SK-N-SH treated with all-trans-retinoic acid at 6 μM for 48 hours (cell line): ENCODE data around the gene TTBK1.
A peak's percentile ranks its signal among the peaks of the same experiment; 100 is the strongest.

Experiments
- ATAC-seq: fragments of 200-7000 bp; cut with Tn5 transposase; 3 replicates; pipeline ENCODE4 v1.9.1; 2020; ENCODE audit warnings: mild to moderate bottlenecking, moderate library complexity
- BACH2 ChIP-seq: fragments of 250-450 bp; sonication (Bioruptor Pico); IDR thresholded peaks from 2 replicates; pipeline ENCODE4 v1.9.0; 2021; ENCODE audit warnings: mild to moderate bottlenecking, borderline replicate concordance
- CREB5 ChIP-seq: fragments of 250-450 bp; sonication (Bioruptor Pico); IDR thresholded peaks from 2 replicates; pipeline ENCODE4 v1.5.1; 2020; ENCODE audit warnings: low read depth, mild to moderate bottlenecking, moderate library complexity
- CSRNP3 ChIP-seq: fragments of 250-450 bp; sonication (Bioruptor Pico); IDR thresholded peaks from 2 replicates; pipeline ENCODE4 v1.5.1; 2021; ENCODE audit warnings: mild to moderate bottlenecking, moderate library complexity
- ESRRG ChIP-seq: fragments of 250-450 bp; sonication (Bioruptor Pico); IDR thresholded peaks from 2 replicates; pipeline ENCODE4 v1.6.1; 2021; ENCODE audit warnings: mild to moderate bottlenecking
- GLIS3 ChIP-seq: fragments of 250-450 bp; sonication (Bioruptor Pico); IDR thresholded peaks from 2 replicates; pipeline ENCODE4 v1.5.0; 2020; ENCODE audit warnings: mild to moderate bottlenecking, moderate library complexity
- ISL1 ChIP-seq: fragments of 250-450 bp; sonication (Bioruptor Pico); IDR thresholded peaks from 2 replicates; pipeline ENCODE4 v2.1.2; 2022; ENCODE audit warnings: mild to moderate bottlenecking, moderate library complexity
- OSR1 ChIP-seq: fragments of 250-450 bp; sonication (Bioruptor Pico); IDR thresholded peaks from 2 replicates; pipeline ENCODE4 v1.8.0; 2022; ENCODE audit warnings: moderate library complexity, mild to moderate bottlenecking, inconsistent platforms
- PATZ1 ChIP-seq: fragments of 250-450 bp; sonication (Bioruptor Pico); IDR thresholded peaks from 2 replicates; pipeline ENCODE4 v1.8.0; 2020; ENCODE audit warnings: mild to moderate bottlenecking, moderate library complexity, borderline replicate concordance
- PPARA ChIP-seq: fragments of 250-450 bp; sonication (Bioruptor Pico); IDR thresholded peaks from 2 replicates; pipeline ENCODE4 v1.5.0; 2020; ENCODE audit warnings: mild to moderate bottlenecking, borderline replicate concordance
- RARB ChIP-seq: fragments of 250-450 bp; sonication (Bioruptor Pico); IDR thresholded peaks from 2 replicates; pipeline ENCODE4 v1.8.0; 2021; ENCODE audit warnings: mild to moderate bottlenecking, moderate library complexity
- SNAI2 ChIP-seq: fragments of 250-450 bp; sonication (Bioruptor Pico); IDR thresholded peaks from 2 replicates; pipeline ENCODE4 v1.5.0; 2020; ENCODE audit warnings: mild to moderate bottlenecking, moderate library complexity
- TCF4 ChIP-seq: fragments of 250-450 bp; sonication (Bioruptor Pico); IDR thresholded peaks from 2 replicates; pipeline ENCODE4 v1.8.0; 2021; ENCODE audit warnings: mild to moderate bottlenecking, moderate library complexity, borderline replicate concordance
- TOX ChIP-seq: fragments of 250-450 bp; sonication (Bioruptor Pico); IDR thresholded peaks from 2 replicates; pipeline ENCODE4 v1.8.0; 2021; ENCODE audit warnings: mild to moderate bottlenecking, moderate library complexity, borderline replicate concordance
- TSHZ2 ChIP-seq: fragments of 250-450 bp; sonication (Bioruptor Pico); IDR thresholded peaks from 2 replicates; pipeline ENCODE4 v1.5.0; 2020; ENCODE audit warnings: mild to moderate bottlenecking, moderate library complexity
- ZFP30 ChIP-seq: fragments of 450-650 bp; formaldehyde crosslinking; IDR thresholded peaks from 2 replicates; pipeline ENCODE4 v1.5.0; 2022; ENCODE audit warnings: mild to moderate bottlenecking, moderate library complexity
- ZNF565 ChIP-seq: fragments of 450-650 bp; formaldehyde crosslinking; conservative IDR thresholded peaks from 2 replicates; pipeline ENCODE4 v1.5.0; 2020; ENCODE audit warnings: low read depth, mild to moderate bottlenecking, moderate library complexity
- ZNF70 ChIP-seq: fragments of 450-650 bp; formaldehyde crosslinking; IDR thresholded peaks from 2 replicates; pipeline ENCODE4 v1.5.0; 2020; ENCODE audit warnings: mild to moderate bottlenecking, moderate library complexity
- ZNF8 ChIP-seq: fragments of 450-650 bp; formaldehyde crosslinking; IDR thresholded peaks from 2 replicates; pipeline ENCODE4 v1.5.0; 2020; ENCODE audit warnings: mild to moderate bottlenecking, moderate library complexity

TTBK1 gene

GRCh38 chr6:43274916-43275597 is 31.8 kb downstream of the TTBK1 start:
- TF ChIP-seq ZNF8 (CRISPR knock-in tag) (no peak), BACH2 (CRISPR knock-in tag) (no peak), TSHZ2 (CRISPR knock-in tag) (no peak), ZNF565 (no peak)
- peak; percentile 37 for ATAC-seq

GRCh38 chr6:43275801-43276576 is 32.7 kb downstream of the TTBK1 start:
- TF ChIP-seq PPARA (CRISPR knock-in tag) (no peak), ZNF70 (CRISPR knock-in tag) (no peak), ISL1 (no peak), OSR1 (CRISPR knock-in tag) (no peak), ZFP30 (no peak), TCF4 (no peak), RARB (CRISPR knock-in tag) (no peak), BACH2 (CRISPR knock-in tag) (no peak), TSHZ2 (CRISPR knock-in tag) (no peak), GLIS3 (CRISPR knock-in tag) (no peak), ZNF565 (no peak), CSRNP3 (CRISPR knock-in tag) (no peak), ESRRG (no peak), CREB5 (CRISPR knock-in tag) (no peak), SNAI2 (CRISPR knock-in tag) (no peak), PATZ1 (CRISPR knock-in tag) (no peak), TOX (CRISPR knock-in tag) (no peak)
- TF ChIP-seq, all 23 proteins: peak for 0
- no peak for ATAC-seq
